ENCODE measurements around the gene GPC5. TPM values are rescaled to one million over a fixed set of nuclear protein-coding genes. Genes with fewer than 3 reads are reported as not detected.

The GPC5 gene
- total RNA-seq, 1 donor from 2014 or later: 2.5 TPM

GRCh38 chr13:91716436-91717065 lies 318.1 kb downstream of the GPC5 start:
- Mint-ChIP-seq H3K9me3 (no peaks in the 10 kb centered on the region), H3K27ac (no peak overlapping the region), H3K4me1 (no peaks in the 10 kb centered on the region), H3K4me3 (no peak overlapping the region), H3K36me3 (no peaks in the 10 kb centered on the region), H3K27me3 (ENCODE audit: low read depth) (peaks cover 9% of the 10 kb centered on the region)
- DNase-seq (ENCODE audit: low spot score in 2 of 2, unreplicated experiment in 2 of 2): no peak
- no peak for TF ChIP-seq CTCF (IDR thresholded peaks at IDR 0.05; ENCODE audit: unreplicated experiment)

GRCh38 chr13:91719033-91719432 lies 320.6 kb downstream of the GPC5 start:
- H3K36me3 Mint-ChIP-seq: no peaks in the 10 kb centered on the region
- peaks cover 2% of the 10 kb centered on the region for H3K4me1 Mint-ChIP-seq
- no peaks in the 10 kb centered on the region for H3K9me3 Mint-ChIP-seq
- H3K27ac Mint-ChIP-seq: no peak overlapping the region
- no peak overlapping the region for H3K4me3 Mint-ChIP-seq
- DNase-seq (ENCODE audit: low spot score in 2 of 2, unreplicated experiment in 2 of 2): no peak
- no peak for TF ChIP-seq CTCF (IDR thresholded peaks at IDR 0.05; ENCODE audit: unreplicated experiment)
- H3K27me3 Mint-ChIP-seq (ENCODE audit: low read depth): peaks cover 12% of the 10 kb centered on the region

GRCh38 chr13:91721413-91721812 lies 323.0 kb downstream of the GPC5 start:
- H3K36me3 Mint-ChIP-seq: no peaks in the 10 kb centered on the region
- peaks cover 2% of the 10 kb centered on the region for H3K4me1 Mint-ChIP-seq
- H3K9me3 Mint-ChIP-seq: no peaks in the 10 kb centered on the region
- DNase-seq (ENCODE audit: low spot score in 2 of 2, unreplicated experiment in 2 of 2): no peak
- no peak overlapping the region for H3K27ac Mint-ChIP-seq
- no peak overlapping the region for H3K4me3 Mint-ChIP-seq
- no peak for TF ChIP-seq CTCF (IDR thresholded peaks at IDR 0.05; ENCODE audit: unreplicated experiment)
- H3K27me3 Mint-ChIP-seq (ENCODE audit: low read depth): peaks cover 9% of the 10 kb centered on the region

GRCh38 chr13:91722267-91722884 lies 324.0 kb downstream of the GPC5 start:
- Mint-ChIP-seq H3K4me3 (no peak overlapping the region), H3K27ac (no peak overlapping the region), H3K27me3 (ENCODE audit: low read depth) (peaks cover 5% of the 10 kb centered on the region), H3K9me3 (no peaks in the 10 kb centered on the region), H3K4me1 (peaks cover 2% of the 10 kb centered on the region), H3K36me3 (no peaks in the 10 kb centered on the region)
- TF ChIP-seq CTCF (IDR thresholded peaks at IDR 0.05; ENCODE audit: unreplicated experiment): peak; percentile 93
- DNase-seq (ENCODE audit: low spot score in 2 of 2, unreplicated experiment in 2 of 2): no peak

GRCh38 chr13:91724591-91724990 lies 326.2 kb downstream of the GPC5 start:
- no peak overlapping the region for H3K27ac Mint-ChIP-seq
- no peak for DNase-seq (ENCODE audit: low spot score in 2 of 2, unreplicated experiment in 2 of 2)
- no peaks in the 10 kb centered on the region for H3K36me3 Mint-ChIP-seq
- H3K4me1 Mint-ChIP-seq: peaks cover 2% of the 10 kb centered on the region
- peaks cover 3% of the 10 kb centered on the region for H3K27me3 Mint-ChIP-seq (ENCODE audit: low read depth)
- TF ChIP-seq CTCF (IDR thresholded peaks at IDR 0.05; ENCODE audit: unreplicated experiment): no peak
- no peaks in the 10 kb centered on the region for H3K9me3 Mint-ChIP-seq
- H3K4me3 Mint-ChIP-seq: no peak overlapping the region
